HepG2 (cell line): ENCODE measurements around the gene NCOA4. TPM values are rescaled to one million over a fixed set of nuclear protein-coding genes. Genes with fewer than 3 reads are reported as not detected.

Experiments
- ARID4A ChIP-seq: sonication (generic); formaldehyde crosslinking; IDR thresholded peaks from 2 replicates; pipeline ENCODE4 v1.5.0; 2020; ENCODE audit warnings: mild to moderate bottlenecking, missing genetic modification reagents, borderline replicate concordance
- CHCHD3 ChIP-seq: sonication (generic); formaldehyde crosslinking; IDR thresholded peaks from 2 replicates; pipeline ENCODE4 v1.8.0; 2022; ENCODE audit warnings: mild to moderate bottlenecking, missing genetic modification reagents, moderate library complexity
- GABPB1 ChIP-seq: IDR thresholded peaks from 2 replicates; pipeline ENCODE4 v1.6.1; 2016; ENCODE audit warnings: mild to moderate bottlenecking, missing genetic modification reagents, moderate library complexity, missing compliant biosample characterization
- HINFP ChIP-seq: sonication (generic); formaldehyde crosslinking; IDR thresholded peaks from 2 replicates; pipeline ENCODE4 v1.4.0; 2020; ENCODE audit warnings: low read depth, mild to moderate bottlenecking, missing genetic modification reagents
- HNF1A ChIP-seq, 2 experiments: sonication (generic) in 1 of 2; formaldehyde crosslinking in 1 of 2; IDR thresholded peaks; 2 replicates each; pipeline versions ENCODE4 v1.4.0 to v1.6.1; 2016 to 2020; ENCODE audit warnings: borderline replicate concordance in 1 of 2, low read depth in 1 of 2, mild to moderate bottlenecking in 1 of 2, missing genetic modification reagents in 1 of 2
- HOXA5 ChIP-seq: sonication (generic); formaldehyde crosslinking; IDR thresholded peaks from 2 replicates; pipeline ENCODE4 v1.4.0; 2020; ENCODE audit warnings: missing genetic modification reagents
- KMT2A ChIP-seq: sonication (generic); formaldehyde crosslinking; IDR thresholded peaks from 2 replicates; pipeline ENCODE4 v1.4.0; 2020; ENCODE audit warnings: missing genetic modification reagents
- NCOR1 ChIP-seq: fragments of 200-600 bp; sonication (generic); IDR thresholded peaks from 2 replicates; pipeline ENCODE4 v1.7.0; 2017; ENCODE audit warnings: antibody characterized with exemption, low read length, borderline replicate concordance
- NFE2L1 ChIP-seq: sonication (generic); formaldehyde crosslinking; IDR thresholded peaks from 2 replicates; pipeline ENCODE4 v1.4.0; 2020; ENCODE audit warnings: missing genetic modification reagents, mild to moderate bottlenecking, borderline replicate concordance
- PHB2 ChIP-seq: fragments of 450-650 bp; IDR thresholded peaks from 2 replicates; pipeline ENCODE4 v1.6.1; 2018; ENCODE audit not compliant: partially characterized antibody
- ZBTB3 ChIP-seq: sonication (generic); formaldehyde crosslinking; IDR thresholded peaks from 2 replicates; pipeline ENCODE4 v1.4.0; 2020; ENCODE audit warnings: low read depth, mild to moderate bottlenecking, moderate library complexity, missing genetic modification reagents, borderline replicate concordance
- ZNF20 ChIP-seq: sonication (generic); formaldehyde crosslinking; IDR thresholded peaks from 2 replicates; pipeline ENCODE4 v1.4.0; 2020; ENCODE audit warnings: mild to moderate bottlenecking, moderate library complexity, missing genetic modification reagents
- ZNF367 ChIP-seq: sonication (generic); formaldehyde crosslinking; IDR thresholded peaks from 2 replicates; pipeline ENCODE4 v1.4.0; 2020; ENCODE audit warnings: missing genetic modification reagents, borderline replicate concordance
- ZNF513 ChIP-seq: sonication (generic); formaldehyde crosslinking; conservative IDR thresholded peaks from 2 replicates; pipeline ENCODE4 v1.5.0; 2020; ENCODE audit warnings: missing genetic modification reagents
- ZNF558 ChIP-seq: sonication (generic); formaldehyde crosslinking; IDR thresholded peaks from 2 replicates; pipeline ENCODE4 v1.9.0; 2022; ENCODE audit warnings: mild to moderate bottlenecking, missing genetic modification reagents, borderline replicate concordance
- ZSCAN12 ChIP-seq: sonication (generic); formaldehyde crosslinking; IDR thresholded peaks from 2 replicates; pipeline ENCODE4 v1.9.0; 2021; ENCODE audit warnings: mild to moderate bottlenecking, missing genetic modification reagents
- polyA plus RNA-seq, 8 experiments: library from polyadenylated mRNA; depleted of rRNA in 3 of 8; stranded (reverse) in 7 of 8; unstranded in 1 of 8; fragments of >200 nt; fragmentation: Illumina TruSeq in 4 of 8; extraction: Trizol in 4 of 8; gene quantifications; 2 replicates each; pipeline versions ENCODE4 v1.2.1 to v1.2.3, GENCODE V29; 2011 to 2016; ENCODE audit warnings: low read depth in 4 of 8, missing spikeins in 1 of 8, mixed read lengths in 1 of 8; ENCODE audit not compliant: insufficient read depth in 1 of 8
- total RNA-seq, 5 experiments: library from RNA; depleted of rRNA; stranded (reverse); fragments of >200 nt; fragmentation: Illumina TruSeq; extraction: Trizol; gene quantifications; 2 replicates each; pipeline ENCODE4 v1.2.3, GENCODE V29; 2016; ENCODE audit warnings: low read depth in 1 of 5

Gene NCOA4
- total and polyA plus RNA-seq, 2 of the 13 experiments (the other 11 are each of a cell fraction or from before 2014, with no cell fraction given): 306 to 400 TPM

- TF ChIP-seq ZNF513 (CRISPR knock-in tag) (no peak), NCOR1 (no peak), ZNF558 (CRISPR knock-in tag) (peak; percentile 25; the same call in 1 of the 2 replicates), ZBTB3 (CRISPR knock-in tag) (no peak), PHB2 (no peak), HNF1A (IDR thresholded peaks at IDR 0.05; ENCODE audit: low read depth) (no peak), HNF1A (CRISPR knock-in tag; IDR thresholded peaks at IDR 0.05; ENCODE audit: borderline replicate concordance) (peak; percentile 23; the same call in 1 of the 2 replicates), HOXA5 (CRISPR knock-in tag) (peak; percentile 78), ARID4A (CRISPR knock-in tag) (peak; percentile 87), NFE2L1 (CRISPR knock-in tag) (no peak), HINFP (CRISPR knock-in tag) (0 out of 2 replicates have a peak, but pooled peaks have one; percentile 53), ZSCAN12 (CRISPR knock-in tag) (no peak), ZNF367 (CRISPR knock-in tag) (no peak), GABPB1 (CRISPR knock-in tag) (peak; percentile 83), ZNF20 (CRISPR knock-in tag) (no peak), KMT2A (CRISPR knock-in tag) (peak; percentile 87), CHCHD3 (no peak)
Measured at GRCh38 chr10:46030091-46030937, at the start of gene NCOA4 (continued).
